Mesodermal cell (in vitro differentiated cells): Measurements from ENCODE around the gene ANKRD55.
"Not testable (repeated sequence)": the region's sequence is repeated elsewhere in the genome, so short reads cannot be mapped to it uniquely, and the experiment has no call there.

Experiments
- H3K27ac ChIP-seq: 2 replicates; pipeline ENCODE4 v1.7.0; 2013; ENCODE audit warnings: mild to moderate bottlenecking, low read depth, low read length, moderate library complexity; ENCODE audit not compliant: severe bottlenecking
- H3K36me3 ChIP-seq: 2 replicates; pipeline ENCODE4 v1.7.1; 2013; ENCODE audit warnings: mild to moderate bottlenecking, low read length, moderate library complexity; ENCODE audit not compliant: control insufficient read depth, insufficient read depth
- H3K4me1 ChIP-seq: one replicate; pipeline ENCODE4 v1.7.1; 2013; ENCODE audit warnings: mild to moderate bottlenecking, low read length; ENCODE audit not compliant: insufficient read depth, control insufficient read depth, poor library complexity, severe bottlenecking
- H3K4me3 ChIP-seq: 2 replicates; pipeline ENCODE4 v1.7.0; 2013; ENCODE audit warnings: low read length, control low read depth, mild to moderate bottlenecking; ENCODE audit not compliant: insufficient read depth, poor library complexity, severe bottlenecking; ENCODE audit errors: extremely low read depth
- H3K9me3 ChIP-seq: 2 replicates; pipeline ENCODE4 v1.7.1; 2013; ENCODE audit warnings: mild to moderate bottlenecking, low read length, moderate library complexity; ENCODE audit not compliant: control insufficient read depth
- WGBS, 2 experiments: methylation state at CpG; one replicate each; pipeline ENCODE4 v1.1.5; 2013; ENCODE audit warnings: missing lambda C conversion rate in 2 of 2; ENCODE audit not compliant: insufficient coverage in 2 of 2; 5-methylcytosine and 5-hydroxymethylcytosine counted together

Gene ANKRD55

GRCh38 chr5:56270058-56270457 lies 36.9 kb upstream of the ANKRD55 start:
- H3K4me3 ChIP-seq = no peak overlapping the region
- H3K36me3 ChIP-seq = no peaks in the 10 kb centered on the region
- no peak overlapping the region for H3K27ac ChIP-seq
- H3K9me3 ChIP-seq = no peaks in the 10 kb centered on the region
- H3K4me1 ChIP-seq = peaks cover 4% of the 10 kb centered on the region
- WGBS, 2 experiments = 91% methylated on average over 4 of the region's 6 CpGs

- no peak overlapping the region for H3K27ac ChIP-seq
- WGBS, 2 experiments = 0 to 40% methylated on average over 1 of the region's 6 CpGs
- no peaks in the 10 kb centered on the region for H3K9me3 ChIP-seq
- peaks cover 4% of the 10 kb centered on the region for H3K4me1 ChIP-seq
- H3K4me3 ChIP-seq = no peak overlapping the region
- no peaks in the 10 kb centered on the region for H3K36me3 ChIP-seq
Measured at GRCh38 chr5:56269216-56269927, 36.2 kb upstream of the ANKRD55 start.

- WGBS, 2 experiments = 90% methylated on average over 2 of the region's 3 CpGs; no CpG with 5 or more reads in 1 of the 2 experiments
- not testable (repeated sequence) for H3K4me3 ChIP-seq, H3K27ac ChIP-seq, H3K4me1 ChIP-seq, H3K36me3 ChIP-seq, H3K9me3 ChIP-seq
Measured at GRCh38 chr5:56268707-56269106, 35.6 kb upstream of the ANKRD55 start.

GRCh38 chr5:56267856-56268255 lies 34.7 kb upstream of the ANKRD55 start:
- no peak overlapping the region for H3K4me3 ChIP-seq
- no peaks in the 10 kb centered on the region for H3K4me1 ChIP-seq
- 86 to 100% methylated on average over 1 to 2 of the region's 3 CpGs for WGBS, 2 experiments
- no peaks in the 10 kb centered on the region for H3K36me3 ChIP-seq
- no peak overlapping the region for H3K27ac ChIP-seq
- H3K9me3 ChIP-seq = no peaks in the 10 kb centered on the region

GRCh38 chr5:56264417-56265025 lies 31.4 kb upstream of the ANKRD55 start:
- no peaks in the 10 kb centered on the region for H3K4me1 ChIP-seq

GRCh38 chr5:56262279-56262678 lies 29.1 kb upstream of the ANKRD55 start:
- H3K4me1 ChIP-seq = no peaks in the 10 kb centered on the region
- 80% methylated on average over 2 of the region's 3 CpGs; no CpG with 5 or more reads in 1 of the 2 experiments for WGBS, 2 experiments
- no peaks in the 10 kb centered on the region for H3K36me3 ChIP-seq
- peaks cover 3% of the 10 kb centered on the region for H3K9me3 ChIP-seq
- H3K4me3 ChIP-seq = no peak overlapping the region
- H3K27ac ChIP-seq = no peak overlapping the region

More at GRCh38 chr5:56264417-56265025, 31.4 kb upstream of the ANKRD55 start:
- no peak overlapping the region for H3K27ac ChIP-seq
- no peak overlapping the region for H3K4me3 ChIP-seq
- no peaks in the 10 kb centered on the region for H3K9me3 ChIP-seq
- 20 to 69% methylated on average over 1 to 2 of the region's 5 CpGs for WGBS, 2 experiments
- no peaks in the 10 kb centered on the region for H3K36me3 ChIP-seq

GRCh38 chr5:56259002-56259511 lies 25.9 kb upstream of the ANKRD55 start:
- Histone ChIP-seq H3K9me3 (peaks cover 3% of the 10 kb centered on the region), H3K4me1 (no peaks in the 10 kb centered on the region), H3K4me3 (no peak overlapping the region), H3K27ac (no peak overlapping the region), H3K36me3 (no peaks in the 10 kb centered on the region)
- WGBS, 2 experiments = 100% methylated on average over 1 of the region's 2 CpGs; no CpG with 5 or more reads in 1 of the 2 experiments

- not testable (repeated sequence) for H3K9me3 ChIP-seq, H3K36me3 ChIP-seq, H3K27ac ChIP-seq, H3K4me3 ChIP-seq, H3K4me1 ChIP-seq
- 93 to 99% methylated on average over 14 to 22 of the region's 30 CpGs for WGBS, 2 experiments
Measured at GRCh38 chr5:56257763-56258529, 24.8 kb upstream of the ANKRD55 start.

GRCh38 chr5:56257010-56257409 lies 23.9 kb upstream of the ANKRD55 start:
- H3K9me3 ChIP-seq = peaks cover 3% of the 10 kb centered on the region
- no peak overlapping the region for H3K27ac ChIP-seq
- no peak overlapping the region for H3K4me3 ChIP-seq
- H3K36me3 ChIP-seq = no peaks in the 10 kb centered on the region
- no peaks in the 10 kb centered on the region for H3K4me1 ChIP-seq

GRCh38 chr5:56255502-56255901 lies 22.4 kb upstream of the ANKRD55 start:
- H3K36me3 ChIP-seq = no peaks in the 10 kb centered on the region
- H3K4me1 ChIP-seq = no peaks in the 10 kb centered on the region
- H3K9me3 ChIP-seq = peaks cover 3% of the 10 kb centered on the region
- H3K27ac ChIP-seq = no peak overlapping the region
- WGBS, 2 experiments = no CpG with 5 or more reads among the region's 1 CpG
- no peak overlapping the region for H3K4me3 ChIP-seq
